GM12891 (cell line): ENCODE measurements around the gene MACC1.

Source experiments
- PAX5 ChIP-seq: IDR thresholded peaks from 2 replicates; pipeline ENCODE4 v1.6.1; 2011; ENCODE audit warnings: low read length, moderate library complexity, mild to moderate bottlenecking; ENCODE audit not compliant: insufficient read depth, severe bottlenecking
- POLR2A ChIP-seq: IDR thresholded peaks from 2 replicates; pipeline ENCODE4 v1.6.1; 2011; ENCODE audit warnings: low read depth, low read length, control low read depth
- POLR2AphosphoS5 ChIP-seq: IDR thresholded peaks from 2 replicates; pipeline ENCODE4 v1.6.1; 2011; ENCODE audit warnings: low read depth, low read length, control low read depth
- POU2F2 ChIP-seq: IDR thresholded peaks from 2 replicates; pipeline ENCODE4 v1.6.1; 2011; ENCODE audit warnings: low read depth, mild to moderate bottlenecking, control low read depth, low read length, moderate library complexity
- SPI1 ChIP-seq: IDR thresholded peaks from 2 replicates; pipeline ENCODE4 v1.6.1; 2011; ENCODE audit warnings: low read depth, low read length, control low read depth
- TAF1 ChIP-seq: IDR thresholded peaks from 2 replicates; pipeline ENCODE4 v1.6.1; 2011; ENCODE audit warnings: low read depth, low read length, control low read depth

DNA sequence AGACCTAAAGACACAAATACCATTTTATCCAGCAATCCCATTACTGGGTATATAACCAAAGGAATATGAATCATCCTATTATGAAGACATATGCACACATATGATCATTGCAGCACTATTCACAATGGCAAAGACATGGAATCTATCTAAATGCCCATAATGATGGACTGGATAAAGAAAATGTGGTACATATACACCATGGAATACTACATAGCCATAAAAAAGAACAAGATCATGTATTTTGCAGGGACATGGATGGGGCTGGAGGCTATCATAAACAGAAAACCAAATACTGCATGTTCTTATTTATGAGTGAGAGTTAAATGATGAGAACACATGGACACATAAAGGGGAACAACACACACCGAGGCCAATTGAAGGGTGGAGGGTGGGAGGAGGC, 3.8 kb downstream of the MACC1 start:
- TF ChIP-seq POLR2A, result no peak
- TF ChIP-seq TAF1, result no peak
- no peak for TF ChIP-seq POLR2AphosphoS5
- TF ChIP-seq PAX5, result no peak
- no peak for TF ChIP-seq SPI1
- TF ChIP-seq POU2F2, result no peak
